Measurements from ENCODE around the gene USP7.
"Not testable (repeated sequence)": the region's sequence is repeated elsewhere in the genome, so short reads cannot be mapped to it uniquely, and the experiment has no call there.

USP7 gene

GRCh38 chr16:8847623-8848022 lies 116.1 kb downstream of the USP7 start:
- Histone ChIP-seq H3K36me3 (ENCODE audit: control insufficient read depth, insufficient read depth, low read length) (peaks cover 62% of the 10 kb centered on the region), H3K4me3 (ENCODE audit: low read depth, low read length) (no peak overlapping the region), H3K9ac (ENCODE audit: low read length) (no peak overlapping the region), H3K27ac (ENCODE audit: low read depth, low read length) (no peak overlapping the region), H3K27me3 (ENCODE audit: control insufficient read depth, insufficient read depth, low read length) (no peaks in the 10 kb centered on the region), H3K4me1 (ENCODE audit: control insufficient read depth, insufficient read depth, low read length) (peaks cover 11% of the 10 kb centered on the region; the same call in 1 of the 2 replicates), H3K9me3 (ENCODE audit: control insufficient read depth, insufficient read depth, low read depth, low read length) (no peaks in the 10 kb centered on the region)

- H3K4me1 ChIP-seq (ENCODE audit: control insufficient read depth, insufficient read depth, low read length), result peaks cover 11% of the 10 kb centered on the region; the same call in 1 of the 2 replicates
- H3K4me3 ChIP-seq (ENCODE audit: low read depth, low read length), result no peak overlapping the region
- H3K27me3 ChIP-seq (ENCODE audit: control insufficient read depth, insufficient read depth, low read length), result no peaks in the 10 kb centered on the region
- no peaks in the 10 kb centered on the region for H3K9me3 ChIP-seq (ENCODE audit: control insufficient read depth, insufficient read depth, low read depth, low read length)
- no peak overlapping the region for H3K27ac ChIP-seq (ENCODE audit: low read depth, low read length)
- H3K9ac ChIP-seq (ENCODE audit: low read length), result no peak overlapping the region
- peaks cover 57% of the 10 kb centered on the region for H3K36me3 ChIP-seq (ENCODE audit: control insufficient read depth, insufficient read depth, low read length)
Observed at GRCh38 chr16:8847145-8847544, 116.6 kb downstream of the USP7 start.

GRCh38 chr16:8846401-8846932 lies 117.2 kb downstream of the USP7 start:
- Histone ChIP-seq H3K9me3 (ENCODE audit: control insufficient read depth, insufficient read depth, low read depth, low read length) (no peaks in the 10 kb centered on the region), H3K27ac (ENCODE audit: low read depth, low read length) (no peak overlapping the region), H3K4me3 (ENCODE audit: low read depth, low read length) (no peak overlapping the region), H3K36me3 (ENCODE audit: control insufficient read depth, insufficient read depth, low read length) (peaks cover 50% of the 10 kb centered on the region), H3K4me1 (ENCODE audit: control insufficient read depth, insufficient read depth, low read length) (peaks cover 11% of the 10 kb centered on the region; the same call in 1 of the 2 replicates), H3K27me3 (ENCODE audit: control insufficient read depth, insufficient read depth, low read length) (no peaks in the 10 kb centered on the region), H3K9ac (ENCODE audit: low read length) (no peak overlapping the region)

GRCh38 chr16:8845699-8846298 lies 117.9 kb downstream of the USP7 start:
- H3K4me3 ChIP-seq (ENCODE audit: low read depth, low read length), result no peak overlapping the region
- peaks cover 48% of the 10 kb centered on the region for H3K36me3 ChIP-seq (ENCODE audit: control insufficient read depth, insufficient read depth, low read length)
- H3K27ac ChIP-seq (ENCODE audit: low read depth, low read length), result no peak overlapping the region
- no peaks in the 10 kb centered on the region for H3K27me3 ChIP-seq (ENCODE audit: control insufficient read depth, insufficient read depth, low read length)
- no peaks in the 10 kb centered on the region for H3K9me3 ChIP-seq (ENCODE audit: control insufficient read depth, insufficient read depth, low read depth, low read length)
- no peak overlapping the region for H3K9ac ChIP-seq (ENCODE audit: low read length)
- peaks cover 11% of the 10 kb centered on the region; the same call in 1 of the 2 replicates for H3K4me1 ChIP-seq (ENCODE audit: control insufficient read depth, insufficient read depth, low read length)

- H3K27me3 ChIP-seq (ENCODE audit: control insufficient read depth, insufficient read depth, low read length); H3K27ac ChIP-seq (ENCODE audit: low read depth, low read length); H3K4me1 ChIP-seq (ENCODE audit: control insufficient read depth, insufficient read depth, low read length); H3K9ac ChIP-seq (ENCODE audit: low read length); H3K4me3 ChIP-seq (ENCODE audit: low read depth, low read length); H3K9me3 ChIP-seq (ENCODE audit: control insufficient read depth, insufficient read depth, low read depth, low read length): not testable (repeated sequence)
- H3K36me3 ChIP-seq (ENCODE audit: control insufficient read depth, insufficient read depth, low read length), result peaks cover 24% of the 10 kb centered on the region
Observed at GRCh38 chr16:8843296-8843695, 120.4 kb downstream of the USP7 start.

Data from HUES6 (cell line).